OCI-LY7 (cell line): ENCODE results near the gene ABCG8.

Experiments
- EZH2phosphoT487 ChIP-seq: fragments of 200-600 bp; sonication (generic); IDR thresholded peaks from 2 replicates; pipeline ENCODE4 v1.6.1; 2018; ENCODE audit warnings: low read depth, borderline replicate concordance, mild to moderate bottlenecking, mixed run types, antibody characterized with exemption, low read length, moderate library complexity, mixed read lengths
- TF ChIP-seq, protein P1 (sequence below): fragments of 200-600 bp; sonication (generic); conservative IDR thresholded peaks from 2 replicates; pipeline ENCODE4 v1.5.1; 2014; ENCODE audit warnings: mild to moderate bottlenecking, antibody characterized with exemption, low read length, moderate library complexity, mixed read lengths

DNA sequence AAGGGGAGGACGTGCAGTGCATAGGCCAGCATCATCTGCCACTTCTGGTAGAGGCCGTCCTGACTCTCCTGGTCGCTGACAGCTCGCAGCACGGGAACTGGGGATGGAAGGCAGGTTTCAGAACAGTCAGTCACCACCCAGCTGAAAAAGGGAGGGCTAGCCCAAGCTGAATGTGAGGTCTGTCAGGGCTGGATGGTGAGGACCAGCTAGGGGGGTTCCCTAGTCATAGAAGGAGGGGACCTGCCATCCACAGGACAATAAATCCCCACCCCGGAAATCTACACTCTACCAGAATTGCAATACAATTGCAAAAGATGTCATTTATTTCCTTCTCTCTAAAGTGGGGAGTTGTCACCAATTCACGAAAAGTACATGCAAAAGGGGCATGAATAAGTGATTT is 15.9 kb upstream of the ABCG8 start:
- TF ChIP-seq, protein P1, sequence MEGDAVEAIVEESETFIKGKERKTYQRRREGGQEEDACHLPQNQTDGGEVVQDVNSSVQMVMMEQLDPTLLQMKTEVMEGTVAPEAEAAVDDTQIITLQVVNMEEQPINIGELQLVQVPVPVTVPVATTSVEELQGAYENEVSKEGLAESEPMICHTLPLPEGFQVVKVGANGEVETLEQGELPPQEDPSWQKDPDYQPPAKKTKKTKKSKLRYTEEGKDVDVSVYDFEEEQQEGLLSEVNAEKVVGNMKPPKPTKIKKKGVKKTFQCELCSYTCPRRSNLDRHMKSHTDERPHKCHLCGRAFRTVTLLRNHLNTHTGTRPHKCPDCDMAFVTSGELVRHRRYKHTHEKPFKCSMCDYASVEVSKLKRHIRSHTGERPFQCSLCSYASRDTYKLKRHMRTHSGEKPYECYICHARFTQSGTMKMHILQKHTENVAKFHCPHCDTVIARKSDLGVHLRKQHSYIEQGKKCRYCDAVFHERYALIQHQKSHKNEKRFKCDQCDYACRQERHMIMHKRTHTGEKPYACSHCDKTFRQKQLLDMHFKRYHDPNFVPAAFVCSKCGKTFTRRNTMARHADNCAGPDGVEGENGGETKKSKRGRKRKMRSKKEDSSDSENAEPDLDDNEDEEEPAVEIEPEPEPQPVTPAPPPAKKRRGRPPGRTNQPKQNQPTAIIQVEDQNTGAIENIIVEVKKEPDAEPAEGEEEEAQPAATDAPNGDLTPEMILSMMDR = no peak
- TF ChIP-seq EZH2phosphoT487 = no peak
